PC-3 (cell line): ENCODE data around the gene FCHO1. TPM values are rescaled to one million over a fixed set of nuclear protein-coding genes. Genes with fewer than 3 reads are reported as not detected.

Experiments used
- ATAC-seq: fragments of 200-7000 bp; cut with Tn5 transposase; 2 replicates; pipeline ENCODE4 v1.9.1; 2020; ENCODE audit warnings: mild to moderate bottlenecking, moderate library complexity
- BruUV-seq: library from RNA; stranded (reverse); fragments of 400-500 nt; replicated peaks from 2 replicates; lab custom pipeline; 2021; lab: Mats Ljungman, UMichigan
- CTCF ChIA-PET: fragments of 300-600 bp; sonication (Branson Sonifier 250); formaldehyde crosslinking; loops from one replicate; lab custom pipeline; 2022; ENCODE audit warnings: antibody characterized with exemption; lab: Charles Lee
- POLR2A ChIA-PET: fragments of 300-600 bp; sonication (Branson Sonifier 250); formaldehyde crosslinking; loops from one replicate; lab custom pipeline; 2022; ENCODE audit warnings: antibody characterized with exemption; ENCODE audit not compliant: unreplicated experiment; lab: Charles Lee
- DNase-seq: peaks from one replicate; pipeline ENCODE4 v3.0.0-alpha.2; 2015
- H2AFZ ChIP-seq: fragments of 300-600 bp; sonication (generic); 2 replicates; pipeline ENCODE4 v1.6.0; 2016; ENCODE audit warnings: antibody characterized with exemption, low read length
- H3F3A ChIP-seq: fragments of 300-600 bp; sonication (generic); one replicate; pipeline ENCODE4 v1.6.0; 2017; ENCODE audit warnings: antibody characterized with exemption, low read length, control low read depth, mild to moderate bottlenecking; ENCODE audit not compliant: unreplicated experiment
- H3K27ac ChIP-seq: fragments of 300-600 bp; sonication (generic); 2 replicates; pipeline ENCODE4 v1.5.1; 2016; ENCODE audit warnings: mild to moderate bottlenecking, low read length
- H3K27me3 ChIP-seq: fragments of 300-600 bp; sonication (generic); 2 replicates; pipeline ENCODE4 v1.6.1; 2016; ENCODE audit warnings: low read length, mixed read lengths
- H3K36me3 ChIP-seq: fragments of 300-600 bp; sonication (generic); 2 replicates; pipeline ENCODE4 v1.6.1; 2016; ENCODE audit warnings: low read depth, mixed run types, low read length, mixed read lengths
- H3K4me1 ChIP-seq: fragments of 300-600 bp; sonication (generic); 2 replicates; pipeline ENCODE4 v1.5.1; 2016; ENCODE audit warnings: low read length; ENCODE audit not compliant: insufficient read depth
- H3K4me2 ChIP-seq: fragments of 300-600 bp; sonication (generic); 2 replicates; pipeline ENCODE4 v1.6.0; 2016; ENCODE audit warnings: low read length
- H3K4me3 ChIP-seq: fragments of 300-600 bp; sonication (generic); 2 replicates; pipeline ENCODE4 v1.5.1; 2016; ENCODE audit warnings: mild to moderate bottlenecking, low read length, mixed read lengths
- H3K79me2 ChIP-seq: fragments of 300-600 bp; sonication (generic); 2 replicates; pipeline ENCODE4 v1.6.1; 2017; ENCODE audit warnings: low read length, mixed read lengths
- H3K9ac ChIP-seq: fragments of 300-600 bp; sonication (generic); 2 replicates; pipeline ENCODE4 v1.6.0; 2016; ENCODE audit warnings: mild to moderate bottlenecking, low read length
- H3K9me2 ChIP-seq: fragments of 300-600 bp; sonication (generic); replicated peaks from 2 replicates; pipeline ENCODE4 v1.6.1; 2016; ENCODE audit warnings: mixed run types, low read length, mixed read lengths
- H3K9me3 ChIP-seq: fragments of 300-600 bp; sonication (generic); 2 replicates; pipeline ENCODE4 v1.6.1; 2016; ENCODE audit warnings: low read length, mixed read lengths
- H4K20me1 ChIP-seq: fragments of 300-600 bp; sonication (generic); 2 replicates; pipeline ENCODE4 v1.6.1; 2016; ENCODE audit warnings: low read length, mixed read lengths
- CTCF ChIP-seq: fragments of 300-600 bp; sonication (generic); conservative IDR thresholded peaks from 2 replicates; pipeline ENCODE4 v1.5.1; 2017; ENCODE audit warnings: antibody characterized with exemption, low read depth, mild to moderate bottlenecking, low read length
- EZH2 ChIP-seq: fragments of 300-600 bp; sonication (generic); IDR thresholded peaks from one replicate; pipeline ENCODE4 v1.6.1; 2017; ENCODE audit warnings: antibody characterized with exemption, mild to moderate bottlenecking, low read length; ENCODE audit not compliant: unreplicated experiment
- EZH2phosphoT487 ChIP-seq: fragments of 300-600 bp; sonication (generic); IDR thresholded peaks from 2 replicates; pipeline ENCODE4 v1.6.1; 2018; ENCODE audit warnings: mild to moderate bottlenecking, antibody characterized with exemption, low read length, borderline replicate concordance
- intact Hi-C: fragments of 100-400 bp; cut with micrococcal nuclease; formaldehyde crosslinking; loops from 2 replicates; pipeline ENCODE4 v1.9.0; 2023
- total RNA-seq: library from RNA; depleted of rRNA; stranded (reverse); fragments of >200 nt; gene quantifications from 2 replicates; pipeline ENCODE4 v1.2.3, GENCODE V29; 2014

Gene FCHO1
- total RNA-seq, 1 experiment from 2014 or later = 21.0 TPM

DNA sequence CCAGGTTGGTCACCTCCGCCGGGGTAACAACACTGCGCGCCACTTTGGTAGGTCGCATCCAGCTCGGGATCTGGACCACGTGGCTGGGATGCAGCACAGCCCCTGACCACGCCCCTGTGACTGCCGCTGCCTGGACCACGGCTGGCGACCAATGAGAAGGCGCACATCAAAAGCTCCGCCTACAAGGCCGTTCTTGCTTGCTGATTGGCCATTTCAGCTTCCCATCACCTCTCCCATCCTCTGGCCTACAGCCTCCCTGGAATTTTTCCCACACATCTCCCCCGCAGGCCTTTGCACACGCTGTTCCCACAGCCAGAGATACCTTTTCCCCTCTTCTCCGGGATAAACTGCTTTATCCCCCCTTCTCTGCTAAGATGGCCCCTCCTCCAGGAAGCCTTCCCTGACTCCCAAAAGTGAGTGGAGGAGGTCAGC is 44.5 kb upstream of the FCHO1 start:
- Histone ChIP-seq H2AFZ (no peak overlapping the region), H3K36me3 (no peaks in the 10 kb centered on the region), H3K9me2 (no peaks in the 10 kb centered on the region), H3K4me3 (no peak overlapping the region), H3K27me3 (no peaks in the 10 kb centered on the region), H3K4me1 (no peaks in the 10 kb centered on the region), H3F3A (no peaks in the 10 kb centered on the region), H3K27ac (no peak overlapping the region), H3K79me2 (no peaks in the 10 kb centered on the region), H3K4me2 (no peak overlapping the region), H3K9me3 (no peaks in the 10 kb centered on the region), H3K9ac (no peak overlapping the region), H4K20me1 (no peaks in the 10 kb centered on the region)
- TF ChIP-seq EZH2phosphoT487 (no peak), CTCF (no peak), EZH2 (no peak)
- intact Hi-C loops = no loop called here
- no TSS peak for BruUV-seq
- POLR2A ChIA-PET = no interaction called here
- ATAC-seq = no peak
- no peak for DNase-seq
- CTCF ChIA-PET = no interaction called here

- Histone ChIP-seq H3K27ac (no peak overlapping the region), H3K36me3 (no peaks in the 10 kb centered on the region), H3K4me3 (no peak overlapping the region), H3K9me3 (no peaks in the 10 kb centered on the region), H3F3A (no peaks in the 10 kb centered on the region), H4K20me1 (no peaks in the 10 kb centered on the region), H3K4me2 (no peak overlapping the region), H3K79me2 (no peaks in the 10 kb centered on the region), H3K4me1 (no peaks in the 10 kb centered on the region), H3K27me3 (no peaks in the 10 kb centered on the region), H3K9me2 (no peaks in the 10 kb centered on the region), H3K9ac (no peak overlapping the region), H2AFZ (no peak overlapping the region)
- no peak for DNase-seq
- no TSS peak for BruUV-seq
- TF ChIP-seq EZH2phosphoT487 (no peak), CTCF (no peak), EZH2 (no peak)
- no peak for ATAC-seq
- intact Hi-C loops = no loop called here
- ChIA-PET POLR2A (no interaction called here), CTCF (no interaction called here)
Observed at GRCh38 chr19:17711851-17712250, 39.4 kb upstream of the FCHO1 start.

DNA sequence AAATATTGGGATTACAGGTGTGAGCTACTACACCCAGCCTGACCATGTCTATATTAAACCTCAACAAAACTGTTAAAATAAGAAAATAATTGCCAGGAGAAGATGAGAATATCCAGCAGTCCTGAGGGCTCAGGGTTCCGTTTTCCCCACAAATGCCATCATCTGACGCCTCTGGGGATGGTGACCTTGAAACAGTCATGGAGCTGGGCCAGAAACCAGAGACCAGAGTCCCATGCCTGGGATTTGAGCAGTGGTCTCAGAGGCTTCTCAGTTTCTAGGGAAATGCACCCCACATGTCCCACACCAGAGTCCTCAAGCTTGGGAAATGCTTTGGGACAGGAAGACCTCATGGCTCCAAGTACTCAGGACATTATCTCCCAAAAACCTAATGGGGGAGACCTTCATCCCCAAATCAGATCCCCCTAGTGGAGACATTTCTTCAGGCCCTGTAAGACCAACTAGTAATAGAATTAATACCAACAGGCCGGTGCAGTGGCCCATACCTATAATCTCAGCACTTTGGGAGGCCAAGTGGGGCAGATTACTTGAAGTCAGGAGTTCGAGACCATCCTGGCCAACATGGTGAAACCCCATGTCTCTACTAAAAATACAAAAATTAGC is 34.9 kb upstream of the FCHO1 start:
- Histone ChIP-seq H3K4me2 (no peak overlapping the region), H3F3A (no peaks in the 10 kb centered on the region), H4K20me1 (peaks cover 14% of the 10 kb centered on the region; the same call in 1 of the 2 replicates), H3K9me3 (no peaks in the 10 kb centered on the region), H3K9me2 (no peaks in the 10 kb centered on the region), H2AFZ (no peak overlapping the region), H3K4me3 (no peak overlapping the region), H3K9ac (no peak overlapping the region), H3K27me3 (no peaks in the 10 kb centered on the region), H3K36me3 (no peaks in the 10 kb centered on the region), H3K79me2 (peaks cover 18% of the 10 kb centered on the region), H3K27ac (no peak overlapping the region), H3K4me1 (peaks cover 19% of the 10 kb centered on the region)
- POLR2A ChIA-PET = no interaction called here
- CTCF ChIA-PET = no interaction called here
- intact Hi-C loops = no loop called here
- no TSS peak for BruUV-seq
- TF ChIP-seq EZH2 (no peak), CTCF (peak; percentile 45; the same call in 1 of the 2 replicates), EZH2phosphoT487 (no peak)
- DNase-seq (no peak), ATAC-seq (no peak)
